K562 (cell line): ENCODE measurements around the gene ANKRD1. TPM values are rescaled to one million over a fixed set of nuclear protein-coding genes. Genes with fewer than 3 reads are reported as not detected.

Experiments used
- ATAC-seq: fragments of 200-7000 bp; cut with Tn5 transposase; 3 replicates; pipeline ENCODE4 v1.9.1; 2020; ENCODE audit warnings: moderate library complexity
- BruUV-seq: library from RNA; stranded (reverse); fragments of 400-500 nt; replicated peaks from 2 replicates; lab custom pipeline; 2021; lab: Mats Ljungman, UMichigan
- CTCF ChIA-PET: fragments of 300-600 bp; formaldehyde crosslinking; extraction: SDS; loops from one replicate; lab custom pipeline; 2021; ENCODE audit warnings: low intra/inter-chr PET ratio; lab: Yijun Ruan, JAX
- POLR2A ChIA-PET: fragments of 300-600, 350-650 bp; sonication (Branson Sonifier 250); formaldehyde crosslinking; extraction: SDS; loops from one replicate; lab custom pipeline; 2021; ENCODE audit warnings: antibody characterized with exemption, inconsistent platforms; lab: Yijun Ruan, JAX
- DNase-seq, 4 experiments: peaks; one replicate each; pipeline versions ENCODE4 v3.0.0 to v3.0.0-alpha.2; 2011 to 2018; ENCODE audit warnings: low spot score in 3 of 4, mixed read lengths in 3 of 4; ENCODE audit errors: extremely low read depth in 1 of 4
- FAIRE-seq: peaks from 2 replicates; lab custom pipeline; 2011; peaks lifted over from hg19 to GRCh38; lab: Jason Lieb, UNC
- H2AFZ ChIP-seq: 2 replicates; pipeline ENCODE4 v1.6.0; 2011; ENCODE audit warnings: low read depth, low read length, control low read depth, inconsistent platforms
- H3K27ac ChIP-seq: fragments of 200-600 bp; 3 replicates; pipeline ENCODE4 v1.8.0; 2011; ENCODE audit warnings: low read depth, mild to moderate bottlenecking, control low read depth, inconsistent platforms, low read length, moderate library complexity, mixed read lengths; ENCODE audit errors: extremely low read depth
- H3K27me3 ChIP-seq, 2 experiments: fragments of 300-600 bp in 1 of 2; 2 replicates in 1 of 2; 3 replicates in 1 of 2; pipeline versions ENCODE4 v1.6.0 to v1.8.0; 2011; ENCODE audit warnings: inconsistent platforms in 2 of 2, low read length in 2 of 2, mild to moderate bottlenecking in 1 of 2, mixed read lengths in 1 of 2, moderate library complexity in 1 of 2; ENCODE audit not compliant: control insufficient read depth in 2 of 2, insufficient read depth in 2 of 2
- H3K36me3 ChIP-seq: fragments of 300-600 bp; 3 replicates; pipeline ENCODE4 v1.8.0; 2011; ENCODE audit warnings: mild to moderate bottlenecking, low read length, inconsistent platforms; ENCODE audit not compliant: control insufficient read depth, insufficient read depth
- H3K4me1 ChIP-seq, 2 experiments: fragments of 200-600 bp in 1 of 2; replicated peaks in 1 of 2; 2 replicates in 1 of 2; 3 replicates in 1 of 2; pipeline versions ENCODE4 v1.5.1 to v1.8.0; 2011; ENCODE audit warnings: inconsistent platforms in 2 of 2, low read length in 2 of 2, mild to moderate bottlenecking in 1 of 2, mixed read lengths in 1 of 2, moderate library complexity in 1 of 2; ENCODE audit not compliant: control insufficient read depth in 2 of 2, insufficient read depth in 2 of 2
- H3K4me2 ChIP-seq: 2 replicates; pipeline ENCODE4 v1.6.1; 2011; ENCODE audit warnings: low read length, control low read depth, inconsistent platforms, mixed read lengths; ENCODE audit not compliant: insufficient read depth
- H3K4me3 ChIP-seq: fragments of 200-600 bp; sonication (generic), shearing (Covaris generic); 2 replicates; pipeline ENCODE4 v1.5.1; 2016; ENCODE audit warnings: control low read depth, inconsistent platforms
- H3K79me2 ChIP-seq: fragments of 200-600 bp; 3 replicates; pipeline ENCODE4 v1.8.0; 2011; ENCODE audit warnings: low read length, inconsistent platforms; ENCODE audit not compliant: control insufficient read depth, insufficient read depth
- H3K9ac ChIP-seq, 2 experiments: 2 replicates each; pipeline versions ENCODE4 v1.6.0 to v1.6.1; 2011; ENCODE audit warnings: low read depth in 2 of 2, low read length in 2 of 2, control low read depth in 1 of 2, inconsistent platforms in 1 of 2, mild to moderate bottlenecking in 1 of 2, mixed read lengths in 1 of 2; ENCODE audit not compliant: insufficient read depth in 1 of 2
- H3K9me1 ChIP-seq: one replicate; pipeline ENCODE4 v1.6.0; 2011; ENCODE audit warnings: inconsistent platforms, mild to moderate bottlenecking, low read length, moderate library complexity; ENCODE audit not compliant: control insufficient read depth, insufficient read depth
- H3K9me3 ChIP-seq: replicated peaks from 2 replicates; pipeline ENCODE4 v1.5.1; 2011; ENCODE audit warnings: low read depth, low read length, inconsistent platforms; ENCODE audit not compliant: control insufficient read depth, insufficient read depth
- H4K20me1 ChIP-seq: replicated peaks from 2 replicates; pipeline ENCODE4 v1.6.1; 2011; ENCODE audit warnings: low read length, inconsistent platforms, mixed read lengths; ENCODE audit not compliant: control insufficient read depth, insufficient read depth
- CREB1 ChIP-seq, 2 experiments: sonication (generic) in 1 of 2; formaldehyde crosslinking in 1 of 2; IDR thresholded peaks; 2 replicates each; pipeline versions ENCODE4 v1.6.1 to v1.8.0; 2012 to 2022; ENCODE audit warnings: inconsistent platforms in 1 of 2, mild to moderate bottlenecking in 1 of 2, missing genetic modification reagents in 1 of 2, moderate library complexity in 1 of 2
- GABPB1 ChIP-seq: sonication (generic); formaldehyde crosslinking; IDR thresholded peaks from 2 replicates; pipeline ENCODE4 v1.8.0; 2022; ENCODE audit warnings: mild to moderate bottlenecking, missing genetic modification reagents
- HNRNPH1 ChIP-seq: fragments of 200-400 bp; formaldehyde crosslinking; optimal IDR thresholded peaks from 2 replicates; pipeline ENCODE3; 2017; ENCODE audit warnings: low read depth, mild to moderate bottlenecking, low read length, moderate library complexity
- IFI16 ChIP-seq: fragments of 250-450 bp; sonication (Bioruptor Pico); IDR thresholded peaks from 2 replicates; pipeline ENCODE4 v2.1.2; 2022; ENCODE audit warnings: mild to moderate bottlenecking, inconsistent platforms
- NFE2L1 ChIP-seq: fragments of 450-650 bp; IDR thresholded peaks from 2 replicates; pipeline ENCODE4 v1.6.1; 2016; ENCODE audit warnings: missing genetic modification characterization, low read depth, mild to moderate bottlenecking, missing compliant biosample characterization, moderate library complexity, borderline replicate concordance
- RAD51 ChIP-seq: fragments of 450-650 bp; IDR thresholded peaks from 2 replicates; pipeline ENCODE4 v1.7.1; 2016; ENCODE audit warnings: low read depth, mild to moderate bottlenecking, borderline replicate concordance
- RBM17 ChIP-seq: fragments of 200-400 bp; formaldehyde crosslinking; IDR thresholded peaks from 2 replicates; pipeline ENCODE4 v1.6.1; 2017; ENCODE audit warnings: low read depth, mild to moderate bottlenecking, low read length, borderline replicate concordance
- SRSF3 ChIP-seq: fragments of 200-400 bp; formaldehyde crosslinking; IDR thresholded peaks from 2 replicates; pipeline ENCODE4 v1.6.1; 2016; ENCODE audit warnings: mild to moderate bottlenecking, low read length, moderate library complexity; ENCODE audit not compliant: insufficient read depth
- TCF7 ChIP-seq: sonication (generic); IDR thresholded peaks from 2 replicates; pipeline ENCODE4 v1.6.1; 2016; ENCODE audit warnings: antibody characterized with exemption, borderline replicate concordance
- ZBTB17 ChIP-seq: fragments of 450-650 bp; formaldehyde crosslinking; IDR thresholded peaks from 2 replicates; pipeline ENCODE4 v1.4.0; 2020; ENCODE audit warnings: mild to moderate bottlenecking
- ZC3H11A ChIP-seq: IDR thresholded peaks from 2 replicates; pipeline ENCODE4 v1.6.1; 2012; ENCODE audit warnings: low read depth, low read length, improper control_type of control experiment
- ZNF655 ChIP-seq: fragments of 250-450 bp; sonication (Bioruptor Pico); IDR thresholded peaks from 2 replicates; pipeline ENCODE4 v1.5.0; 2021
- WGBS: fragments of 100-300 bp; shearing (Covaris generic); methylation state at CpG from one replicate; pipeline ENCODE4 v1.1.6; 2016; ENCODE audit warnings: low coverage, mixed read lengths; ENCODE audit not compliant: insufficient coverage; ENCODE audit errors: missing lambda C conversion rate; 5-methylcytosine and 5-hydroxymethylcytosine counted together
- in situ Hi-C: fragments of 300-500 bp; cut with MboI; formaldehyde crosslinking; loops from 4 replicates; pipeline ENCODE4 v1.15.0; 2018; ENCODE audit warnings: inconsistent platforms, mixed read lengths
- intact Hi-C: fragments of 100-400 bp; cut with micrococcal nuclease; formaldehyde crosslinking; loops from 2 replicates; pipeline ENCODE4 v1.14.2; 2022
- polyA plus RNA-seq, 8 experiments: library from polyadenylated mRNA; depleted of rRNA in 4 of 8; stranded (reverse) in 5 of 8; unstranded in 3 of 8; fragments of >200 nt; fragmentation: Nextera tagmentation in 2 of 8; fragmentation: Illumina TruSeq in 1 of 8; extraction: Ambion mirVana in 2 of 8; extraction: Trizol in 1 of 8; gene quantifications; 2 replicates each; pipeline versions ENCODE4 v1.2.1 to v1.2.3, GENCODE V29; 2011 to 2014; ENCODE audit warnings: inconsistent platforms in 1 of 8, missing spikeins in 1 of 8
- total RNA-seq, 7 experiments: library from RNA; depleted of rRNA in 6 of 7; stranded (reverse); fragments of >200 nt in 6 of 7; fragmentation: Illumina TruSeq in 2 of 7; extraction: Trizol in 2 of 7; gene quantifications; 2 replicates each; pipeline versions ENCODE4 v1.2.1 to v1.2.3, GENCODE V29; 2011 to 2021; ENCODE audit warnings: low replicate concordance in 1 of 7
- TF ChIP-seq, protein P1 (sequence below): fragments of 250-450 bp; sonication (Bioruptor Pico); IDR thresholded peaks from 2 replicates; pipeline ENCODE4 v1.4.0; 2020; ENCODE audit warnings: mild to moderate bottlenecking

Gene ANKRD1
- total and polyA plus RNA-seq, 9 of the 15 experiments (the other 6 are each of a cell fraction or from before 2014, with no cell fraction given): not detected

GRCh38 chr10:90914992-90915765, 5.7 kb downstream of the ANKRD1 start (continued):
- no peak for TF ChIP-seq HNRNPH1
- TF ChIP-seq SRSF3: no peak
- TF ChIP-seq GABPB1 (CRISPR knock-in tag): no peak
- TF ChIP-seq ZBTB17 (CRISPR knock-in tag): no peak
- TF ChIP-seq RBM17: no peak
- TF ChIP-seq IFI16 (CRISPR knock-in tag): no peak
- TF ChIP-seq RAD51: no peak
- TF ChIP-seq TCF7: no peak
- no peak for TF ChIP-seq NFE2L1 (tag)
- TF ChIP-seq, all 486 proteins: peak for 0

DNA sequence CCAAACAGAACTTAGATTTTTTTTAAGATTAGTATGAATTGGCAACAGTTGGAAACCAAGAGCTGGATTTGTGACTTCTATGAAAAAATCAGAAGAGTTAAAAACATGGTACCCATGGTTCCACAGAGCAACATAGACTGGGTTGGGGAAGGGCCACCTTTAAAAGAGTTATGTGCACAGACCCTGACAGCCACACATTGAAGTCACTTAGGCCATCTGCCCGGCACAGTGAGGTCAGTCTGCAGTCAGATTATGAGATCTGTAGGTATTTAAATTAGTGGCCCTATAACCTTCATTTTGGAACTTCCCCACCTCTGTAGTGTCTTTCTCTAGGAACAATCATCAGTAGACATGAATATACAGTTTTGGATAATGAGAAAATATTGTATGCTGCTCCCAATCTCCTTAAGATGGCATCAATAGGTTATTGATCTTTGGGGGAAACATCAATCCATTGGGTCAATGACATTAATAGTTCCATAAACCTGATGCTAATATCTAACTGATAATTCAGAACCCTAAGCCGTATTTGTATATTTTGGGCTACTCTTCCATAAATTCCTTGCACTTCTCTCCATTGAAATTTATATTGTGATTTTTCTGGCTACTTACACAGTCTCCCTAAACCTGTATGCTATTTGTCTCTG, 7.0 kb downstream of the ANKRD1 start:
- Histone ChIP-seq H3K4me3 (no peak overlapping the region), H3K27ac (no peak overlapping the region), H2AFZ (no peak overlapping the region), H3K9ac (no peak overlapping the region), H3K79me2 (no peaks in the 10 kb centered on the region), H3K36me3 (no peaks in the 10 kb centered on the region), H3K4me1 (no peaks in the 10 kb centered on the region; a peak in 1 of 5 replicates), H3K27me3 (peaks cover 4 to 5% of the 10 kb centered on the region in 2 experiments; a peak in 2 of 5 replicates), H4K20me1 (no peaks in the 10 kb centered on the region), H3K9me1 (no peaks in the 10 kb centered on the region), H3K4me2 (no peak overlapping the region), H3K9me3 (no peaks in the 10 kb centered on the region)
- no peak for DNase-seq
- ATAC-seq: no peak
- POLR2A ChIA-PET: no interaction called here
- FAIRE-seq: no peak
- TF ChIP-seq CREB1 (IDR thresholded peaks at IDR 0.05) (no peak), CREB1 (CRISPR knock-in tag; IDR thresholded peaks at IDR 0.05) (no peak), ZNF655 (CRISPR knock-in tag) (no peak), ZC3H11A (no peak)
- TF ChIP-seq, protein P1, sequence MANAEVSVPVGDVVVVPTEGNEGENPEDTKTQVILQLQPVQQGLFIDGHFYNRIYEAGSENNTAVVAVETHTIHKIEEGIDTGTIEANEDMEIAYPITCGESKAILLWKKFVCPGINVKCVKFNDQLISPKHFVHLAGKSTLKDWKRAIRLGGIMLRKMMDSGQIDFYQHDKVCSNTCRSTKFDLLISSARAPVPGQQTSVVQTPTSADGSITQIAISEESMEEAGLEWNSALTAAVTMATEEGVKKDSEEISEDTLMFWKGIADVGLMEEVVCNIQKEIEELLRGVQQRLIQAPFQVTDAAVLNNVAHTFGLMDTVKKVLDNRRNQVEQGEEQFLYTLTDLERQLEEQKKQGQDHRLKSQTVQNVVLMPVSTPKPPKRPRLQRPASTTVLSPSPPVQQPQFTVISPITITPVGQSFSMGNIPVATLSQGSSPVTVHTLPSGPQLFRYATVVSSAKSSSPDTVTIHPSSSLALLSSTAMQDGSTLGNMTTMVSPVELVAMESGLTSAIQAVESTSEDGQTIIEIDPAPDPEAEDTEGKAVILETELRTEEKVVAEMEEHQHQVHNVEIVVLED (CRISPR knock-in tag): no peak
- no TSS peak for BruUV-seq
- in situ Hi-C loops (loop anchor here (25.0 kb wide), 1 partner anchor 998 kb away; the partner anchor contains the start of genes BTAF1 and FGFBP3), intact Hi-C loops (no loop called here)
- CTCF ChIA-PET: no interaction called here
- WGBS: 7% methylated on average over 2 of the region's 2 CpGs
